SK-N-SH (cell line): ENCODE data around the gene PODXL2. TPM values are rescaled to one million over a fixed set of nuclear protein-coding genes. Genes with fewer than 3 reads are reported as not detected.

Experiments used
- CTCF ChIA-PET: fragments of 300-600, 350-600 bp; formaldehyde crosslinking; extraction: SDS; loops from one replicate; lab custom pipeline; 2021; lab: Yijun Ruan, JAX
- POLR2A ChIA-PET: fragments of 350-600 bp; sonication (Branson Sonifier 250); formaldehyde crosslinking; extraction: SDS; loops from one replicate; lab custom pipeline; 2020; ENCODE audit warnings: antibody characterized with exemption, inconsistent platforms; lab: Yijun Ruan, JAX
- DNase-seq: peaks from one replicate; pipeline ENCODE4 v3.0.0; 2012
- H2AFZ ChIP-seq: fragments of 200-600 bp; sonication (generic); 2 replicates; pipeline ENCODE4 v1.8.1; 2016; ENCODE audit warnings: antibody characterized with exemption, mild to moderate bottlenecking, low read depth
- H3F3A ChIP-seq: fragments of 200-600 bp; sonication (generic); replicated peaks from 2 replicates; pipeline ENCODE3; 2016; ENCODE audit warnings: antibody characterized with exemption, mild to moderate bottlenecking; ENCODE audit not compliant: insufficient read depth
- H3K27ac ChIP-seq, 2 experiments: fragments of 200-500 bp in 1 of 2; fragments of 200-600 bp in 1 of 2; sonication (Bioruptor generic) in 1 of 2; sonication (generic), shearing (Covaris generic) in 1 of 2; 2 replicates each; pipeline versions ENCODE4 v1.5.1 to v1.6.1; 2014 to 2016; ENCODE audit warnings: low read depth in 2 of 2, inconsistent platforms in 1 of 2, low read length in 1 of 2, mild to moderate bottlenecking in 1 of 2, mixed read lengths in 1 of 2
- H3K27me3 ChIP-seq: fragments of 200-600 bp; sonication (generic), shearing (Covaris generic); 2 replicates; pipeline ENCODE4 v1.6.1; 2016; ENCODE audit warnings: mixed run types; ENCODE audit not compliant: insufficient read depth
- H3K36me3 ChIP-seq, 2 experiments: fragments of 200-500 bp in 1 of 2; fragments of 200-600 bp in 1 of 2; sonication (Bioruptor generic) in 1 of 2; sonication (generic) in 1 of 2; replicated peaks in 1 of 2; 2 replicates each; pipeline versions ENCODE3 to v1.5.1; 2014 to 2016; ENCODE audit warnings: low read length in 1 of 2, mild to moderate bottlenecking in 1 of 2; ENCODE audit not compliant: insufficient read depth in 2 of 2, control insufficient read depth in 1 of 2
- H3K4me1 ChIP-seq, 2 experiments: fragments of 200-500 bp in 1 of 2; fragments of 200-600 bp in 1 of 2; sonication (Bioruptor generic) in 1 of 2; sonication (generic), shearing (Covaris generic) in 1 of 2; 2 replicates each; pipeline versions ENCODE4 v1.5.1 to v1.6.1; 2014 to 2016; ENCODE audit warnings: low read depth in 1 of 2, low read length in 1 of 2, mixed run types in 1 of 2; ENCODE audit not compliant: insufficient read depth in 2 of 2, control insufficient read depth in 1 of 2
- H3K4me2 ChIP-seq: fragments of 200-600 bp; sonication (generic), shearing (Covaris generic); 2 replicates; pipeline ENCODE4 v1.6.1; 2017; ENCODE audit warnings: mixed run types
- H3K4me3 ChIP-seq, 2 experiments: fragments of 200-500 bp in 1 of 2; fragments of 200-600 bp in 1 of 2; sonication (Bioruptor generic) in 1 of 2; sonication (generic), shearing (Covaris generic) in 1 of 2; 2 replicates each; pipeline versions ENCODE4 v1.5.1 to v1.8.1; 2014 to 2016; ENCODE audit warnings: low read depth in 2 of 2, inconsistent platforms in 1 of 2, low read length in 1 of 2, mild to moderate bottlenecking in 1 of 2, mixed read lengths in 1 of 2, moderate library complexity in 1 of 2
- H3K79me2 ChIP-seq: fragments of 200-600 bp; sonication (generic); 2 replicates; pipeline ENCODE4 v1.8.1; 2017; ENCODE audit warnings: mild to moderate bottlenecking; ENCODE audit not compliant: insufficient read depth
- H3K9ac ChIP-seq: fragments of 200-600 bp; sonication (generic); 2 replicates; pipeline ENCODE4 v1.6.1; 2017; ENCODE audit warnings: mixed run types
- H3K9me2 ChIP-seq: fragments of 200-600 bp; sonication (generic); 2 replicates; pipeline ENCODE4 v1.6.1; 2017; ENCODE audit warnings: mixed run types
- H3K9me3 ChIP-seq: fragments of 200-600 bp; sonication (generic); 2 replicates; pipeline ENCODE4 v1.6.1; 2017; ENCODE audit warnings: mixed run types, mild to moderate bottlenecking, moderate library complexity
- H4K20me1 ChIP-seq: fragments of 200-600 bp; sonication (generic); 2 replicates; pipeline ENCODE4 v1.6.1; 2017; ENCODE audit warnings: mild to moderate bottlenecking, mixed run types; ENCODE audit not compliant: insufficient read depth
- CHD2 ChIP-seq: fragments of 150-350 bp; IDR thresholded peaks from 2 replicates; pipeline ENCODE4 v1.6.1; 2018; ENCODE audit warnings: low read length; ENCODE audit not compliant: partially characterized antibody
- EZH2phosphoT487 ChIP-seq: fragments of 200-600 bp; sonication (generic); IDR thresholded peaks from 2 replicates; pipeline ENCODE4 v1.6.1; 2017; ENCODE audit warnings: low read depth, mixed run types, mild to moderate bottlenecking, antibody characterized with exemption, moderate library complexity, borderline replicate concordance
- FOSL2 ChIP-seq: IDR thresholded peaks from 2 replicates; pipeline ENCODE4 v1.4.0; 2012; ENCODE audit warnings: low read depth, mild to moderate bottlenecking, moderate library complexity, borderline replicate concordance
- FOXJ3 ChIP-seq: sonication (generic); formaldehyde crosslinking; IDR thresholded peaks from 2 replicates; pipeline ENCODE4 v1.5.1; 2020; ENCODE audit warnings: mild to moderate bottlenecking, missing genetic modification reagents
- GABPA ChIP-seq: IDR thresholded peaks from 2 replicates; pipeline ENCODE4 v1.4.0; 2012; ENCODE audit warnings: low read depth, mild to moderate bottlenecking
- GATA2 ChIP-seq: sonication (generic); formaldehyde crosslinking; IDR thresholded peaks from 2 replicates; pipeline ENCODE4 v1.5.0; 2020; ENCODE audit warnings: mild to moderate bottlenecking, missing genetic modification reagents
- MAX ChIP-seq: IDR thresholded peaks from 2 replicates; pipeline ENCODE4 v1.4.0; 2012; ENCODE audit warnings: low read depth
- MEF2A ChIP-seq: IDR thresholded peaks from 2 replicates; pipeline ENCODE4 v1.4.0; 2012; ENCODE audit warnings: low read depth, borderline replicate concordance
- NFIC ChIP-seq: IDR thresholded peaks from 2 replicates; pipeline ENCODE4 v1.4.0; 2012; ENCODE audit warnings: borderline replicate concordance
- NRF1 ChIP-seq: IDR thresholded peaks from 2 replicates; pipeline ENCODE4 v1.6.1; 2012; ENCODE audit warnings: low read depth, mild to moderate bottlenecking, low read length
- POLR2AphosphoS5 ChIP-seq: IDR thresholded peaks from 2 replicates; pipeline ENCODE4 v1.6.1; 2012; ENCODE audit warnings: low read depth, low read length
- RAD21 ChIP-seq: IDR thresholded peaks from 2 replicates; pipeline ENCODE4 v1.6.1; 2012; ENCODE audit warnings: mild to moderate bottlenecking, low read length
- RFX5 ChIP-seq: IDR thresholded peaks from 2 replicates; pipeline ENCODE4 v1.6.1; 2012; ENCODE audit warnings: mild to moderate bottlenecking, improper control_type of control experiment, low read length
- RXRA ChIP-seq: IDR thresholded peaks from 2 replicates; pipeline ENCODE4 v1.4.0; 2012; ENCODE audit warnings: low read depth, mild to moderate bottlenecking, borderline replicate concordance
- YY1 ChIP-seq: IDR thresholded peaks from 2 replicates; pipeline ENCODE4 v1.4.0; 2012; ENCODE audit warnings: low read depth, mild to moderate bottlenecking
- WGBS: methylation state at CpG from one replicate; pipeline ENCODE4 v1.1.6; 2017; ENCODE audit warnings: low lambda C conversion rate; 5-methylcytosine and 5-hydroxymethylcytosine counted together
- polyA plus RNA-seq, 3 experiments: library from polyadenylated mRNA; depleted of rRNA; stranded (reverse); fragments of >200 nt; gene quantifications; 2 replicates each; pipeline ENCODE4 v1.2.3, GENCODE V29; 2012
- small RNA-seq, 7 experiments: library from RNA; depleted of rRNA; stranded (forward); fragments of <200 nt; gene quantifications; one replicate each; pipeline ENCODE3, GENCODE V24; 2012

Gene PODXL2
- polyA plus RNA-seq, 1 of the 3 experiments (the other 2 are of a cell fraction) = 27.5 TPM

- Histone ChIP-seq H3K36me3 (no peaks in the 10 kb centered on the region), H2AFZ (no peak overlapping the region), H3F3A (no peaks in the 10 kb centered on the region), H3K9ac (no peak overlapping the region), H3K79me2 (no peaks in the 10 kb centered on the region), H3K9me2 (no peaks in the 10 kb centered on the region), H4K20me1 (no peaks in the 10 kb centered on the region), H3K4me2 (no peak overlapping the region), H3K27me3 (no peaks in the 10 kb centered on the region), H3K4me1 (peaks cover 0 to 48% of the 10 kb centered on the region in 2 experiments; a peak in 1 of 4 replicates), H3K9me3 (no peaks in the 10 kb centered on the region), H3K4me3 (no peak overlapping the region), H3K27ac (no peak overlapping the region)
- no peak for DNase-seq
- POLR2A ChIA-PET = no interaction called here
- TF ChIP-seq MEF2A = no peak
- TF ChIP-seq RXRA = no peak
- no peak for TF ChIP-seq YY1
- no peak for TF ChIP-seq CHD2
- TF ChIP-seq FOSL2 = no peak
- no peak for TF ChIP-seq RAD21
- TF ChIP-seq NRF1 = no peak
- no peak for TF ChIP-seq FOXJ3 (CRISPR knock-in tag)
- no peak for TF ChIP-seq GABPA
- 93% methylated on average over 17 of the region's 17 CpGs for WGBS
- CTCF ChIA-PET = no interaction called here
These were observed 92.3 kb downstream of the PODXL2 start for GRCh38 chr3:127720985-127721935.

- H3K4me3 ChIP-seq = no peak overlapping the region
- no peak overlapping the region for H2AFZ ChIP-seq
- ChIA-PET CTCF (interaction anchor here (1.4 kb wide), 1 partner anchor 24 kb away, joined by 5 read pairs; no protein-coding TSS in a partner anchor), POLR2A (no interaction called here)
- DNase-seq = no peak
- no peaks in the 10 kb centered on the region for H3K9me3 ChIP-seq
- peaks cover 0 to 44% of the 10 kb centered on the region in 2 experiments; a peak in 1 of 4 replicates for H3K4me1 ChIP-seq
- TF ChIP-seq EZH2phosphoT487 (no peak), NRF1 (no peak), RFX5 (no peak), NFIC (no peak), MAX (no peak), GATA2 (CRISPR knock-in tag) (no peak), CHD2 (no peak), POLR2AphosphoS5 (no peak)
- H3K27ac ChIP-seq = no peak overlapping the region; a peak in 1 of 4 replicates
- WGBS = 86% methylated on average over 13 of the region's 13 CpGs
- no peaks in the 10 kb centered on the region for H3K36me3 ChIP-seq
- no peaks in the 10 kb centered on the region for H3K79me2 ChIP-seq
- H3K27me3 ChIP-seq = no peaks in the 10 kb centered on the region
- no peaks in the 10 kb centered on the region for H4K20me1 ChIP-seq
- no peak overlapping the region for H3K4me2 ChIP-seq
- no peak overlapping the region for H3K9ac ChIP-seq
- no peaks in the 10 kb centered on the region for H3F3A ChIP-seq
- no peaks in the 10 kb centered on the region for H3K9me2 ChIP-seq
These were observed 93.3 kb downstream of the PODXL2 start for GRCh38 chr3:127722091-127722784.

Small RNA genes within 50 kb of the gene (small RNA-seq; reads per million reads assigned to genes)
- 0 to 5.8 (median 1.6) reads per million in 7 experiments for gene MIR7976

Other genes with a start within 250 kb of the PODXL2 start
- gene TPRA1, start 38.5 kb upstream of the PODXL2 start, polyA plus RNA-seq (2012; rRNA removed) = 26.3 and 31.6 TPM in 2 replicates
- gene MCM2, start 30.8 kb upstream of the PODXL2 start, polyA plus RNA-seq (2012; rRNA removed) = 39.8 and 56.9 TPM in 2 replicates
- gene ABTB1, start 43.8 kb downstream of the PODXL2 start, polyA plus RNA-seq (2012; rRNA removed) = 30.8 and 31.6 TPM in 2 replicates
- gene MGLL, start 193.3 kb downstream of the PODXL2 start, polyA plus RNA-seq (2012; rRNA removed) = 2.0 and 2.2 TPM in 2 replicates